Fibroblast of mammary gland (primary cell): ENCODE measurements around the gene ZBTB4.

ENCODE experiments used
- DNase-seq: peaks from one replicate; pipeline ENCODE4 v3.0.0-alpha.2; 2010; ENCODE audit warnings: low read depth
- H3K4me3 ChIP-seq: 2 replicates; pipeline ENCODE4 v1.5.1; 2011; ENCODE audit warnings: low read depth, mild to moderate bottlenecking, low read length, moderate library complexity; ENCODE audit not compliant: control insufficient read depth
- TF ChIP-seq, protein P1 (sequence below): conservative IDR thresholded peaks from 2 replicates; pipeline ENCODE4 v1.5.1; 2011; ENCODE audit warnings: low read depth, low read length, inconsistent platforms; ENCODE audit not compliant: control insufficient read depth, insufficient read depth

ZBTB4 gene

GRCh38 chr17:7426203-7426863 is 53.1 kb downstream of the ZBTB4 start:
- no peak overlapping the region for H3K4me3 ChIP-seq
- no peak for DNase-seq
- TF ChIP-seq, protein P1, sequence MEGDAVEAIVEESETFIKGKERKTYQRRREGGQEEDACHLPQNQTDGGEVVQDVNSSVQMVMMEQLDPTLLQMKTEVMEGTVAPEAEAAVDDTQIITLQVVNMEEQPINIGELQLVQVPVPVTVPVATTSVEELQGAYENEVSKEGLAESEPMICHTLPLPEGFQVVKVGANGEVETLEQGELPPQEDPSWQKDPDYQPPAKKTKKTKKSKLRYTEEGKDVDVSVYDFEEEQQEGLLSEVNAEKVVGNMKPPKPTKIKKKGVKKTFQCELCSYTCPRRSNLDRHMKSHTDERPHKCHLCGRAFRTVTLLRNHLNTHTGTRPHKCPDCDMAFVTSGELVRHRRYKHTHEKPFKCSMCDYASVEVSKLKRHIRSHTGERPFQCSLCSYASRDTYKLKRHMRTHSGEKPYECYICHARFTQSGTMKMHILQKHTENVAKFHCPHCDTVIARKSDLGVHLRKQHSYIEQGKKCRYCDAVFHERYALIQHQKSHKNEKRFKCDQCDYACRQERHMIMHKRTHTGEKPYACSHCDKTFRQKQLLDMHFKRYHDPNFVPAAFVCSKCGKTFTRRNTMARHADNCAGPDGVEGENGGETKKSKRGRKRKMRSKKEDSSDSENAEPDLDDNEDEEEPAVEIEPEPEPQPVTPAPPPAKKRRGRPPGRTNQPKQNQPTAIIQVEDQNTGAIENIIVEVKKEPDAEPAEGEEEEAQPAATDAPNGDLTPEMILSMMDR: no peak

- DNase-seq: no peak
- TF ChIP-seq, protein P1: no peak
- no peak overlapping the region for H3K4me3 ChIP-seq
Measured at GRCh38 chr17:7425756-7426155, 53.7 kb downstream of the ZBTB4 start.

- TF ChIP-seq, protein P1: no peak
- DNase-seq: no peak
- no peak within 1 kb of the TSS for H3K4me3 ChIP-seq
Measured at GRCh38 chr17:7425316-7425715, 54.1 kb downstream of the ZBTB4 start, which contains the start of gene SPEM2. Gene SPEM2, plus strand, starts transcription at chr17:7425616. Its CDS starts 73 bp downstream, at chr17:7425689.

DNA sequence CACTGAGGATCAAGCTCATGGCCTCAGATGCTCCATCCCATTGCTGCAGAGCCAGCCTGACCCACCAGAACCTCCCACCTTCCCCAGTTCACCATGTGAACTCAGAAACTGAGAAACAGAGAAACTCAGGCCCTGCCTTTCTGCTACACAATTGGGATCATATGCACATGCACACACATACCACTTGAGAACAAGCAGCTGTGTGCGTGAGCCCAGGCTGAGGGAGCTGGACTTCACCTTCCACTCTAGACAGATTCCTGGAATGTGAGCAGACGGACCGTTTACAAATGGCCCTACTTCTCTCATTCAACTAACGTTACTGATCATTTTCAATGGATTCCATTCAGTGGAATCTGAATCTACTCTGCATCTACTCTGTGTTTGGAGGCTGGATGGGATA is 55.8 kb downstream of the ZBTB4 start:
- H3K4me3 ChIP-seq: no peak overlapping the region
- TF ChIP-seq, protein P1: no peak
- DNase-seq: no peak

GRCh38 chr17:7421186-7421585 is 58.2 kb downstream of the ZBTB4 start:
- no peak for DNase-seq

GRCh38 chr17:7419819-7420610 is 59.4 kb downstream of the ZBTB4 start, which contains the start of gene SPEM1:
Gene SPEM1, plus strand, starts transcription at chr17:7420324. Its CDS starts 61 bp downstream, at chr17:7420385.
- TF ChIP-seq, protein P1: no peak
- no peak for DNase-seq
- no peak within 1 kb of the TSS for H3K4me3 ChIP-seq

More at GRCh38 chr17:7421186-7421585, 58.2 kb downstream of the ZBTB4 start:
- TF ChIP-seq, protein P1: no peak
- H3K4me3 ChIP-seq: no peak overlapping the region
